ENCODE results near the gene GHDC. TPM values are rescaled to one million over a fixed set of nuclear protein-coding genes. Genes with fewer than 3 reads are reported as not detected.

GHDC gene
- total and polyA plus RNA-seq, 2 of the 13 experiments (the other 11 are each of a cell fraction or from before 2014, with no cell fraction given), result 15.4 to 22.5 TPM

GRCh38 chr17:42193969-42194899 lies at the start of gene GHDC (continued):
- TF ChIP-seq BORCS8-MEF2B (CRISPR knock-in tag; IDR thresholded peaks at IDR 0.05) (no peak; the same call in none of the 2 replicates), HDAC2 (CRISPR knock-in tag; IDR thresholded peaks at IDR 0.05) (peak; percentile 74), ZGPAT (CRISPR knock-in tag; IDR thresholded peaks at IDR 0.05) (peak; percentile 83), SRSF4 (IDR thresholded peaks at IDR 0.05; ENCODE audit: low read depth, low read length, poor library complexity, severe bottlenecking) (no peak), CREBL2 (CRISPR knock-in tag; IDR thresholded peaks at IDR 0.05; ENCODE audit: borderline replicate concordance) (peak; percentile 76; the same call in 1 of the 2 replicates), ZNF740 (CRISPR knock-in tag; IDR thresholded peaks at IDR 0.05) (peak; percentile 100), ZNF513 (CRISPR knock-in tag; conservative IDR thresholded peaks at IDR 0.05) (no peak), GATAD1 (CRISPR knock-in tag; IDR thresholded peaks at IDR 0.05) (peak; percentile 78), ZNF567 (CRISPR knock-in tag; IDR thresholded peaks at IDR 0.05; ENCODE audit: borderline replicate concordance) (no peak; the same call in 1 of the 2 replicates), RAD51 (IDR thresholded peaks at IDR 0.05; ENCODE audit: borderline replicate concordance) (0 out of 2 replicates have a peak, but pooled peaks have one; percentile 22), MATR3 (CRISPR knock-in tag; IDR thresholded peaks at IDR 0.05) (no peak), ZFP41 (CRISPR knock-in tag; IDR thresholded peaks at IDR 0.05; ENCODE audit: borderline replicate concordance) (peak; percentile 50; the same call in 1 of the 2 replicates), ZKSCAN8 (CRISPR knock-in tag; IDR thresholded peaks at IDR 0.05; ENCODE audit: borderline replicate concordance) (no peak), SMARCC2 (IDR thresholded peaks at IDR 0.05) (no peak), PRMT3 (CRISPR knock-in tag; IDR thresholded peaks at IDR 0.05; ENCODE audit: borderline replicate concordance, low read depth) (no peak), CBFB (CRISPR knock-in tag; IDR thresholded peaks at IDR 0.05) (no peak), ZNF451 (CRISPR knock-in tag; IDR thresholded peaks at IDR 0.05) (peak; percentile 62; the same call in 1 of the 2 replicates), ZNF615 (CRISPR knock-in tag; IDR thresholded peaks at IDR 0.05; ENCODE audit: borderline replicate concordance) (0 out of 2 replicates have a peak, but pooled peaks have one; percentile 52), NFIB (CRISPR knock-in tag; IDR thresholded peaks at IDR 0.05; ENCODE audit: borderline replicate concordance) (no peak), ZFP36L2 (CRISPR knock-in tag; IDR thresholded peaks at IDR 0.05) (no peak), ZBTB25 (CRISPR knock-in tag; IDR thresholded peaks at IDR 0.05) (no peak; the same call in 1 of the 2 replicates), PAWR (CRISPR knock-in tag; IDR thresholded peaks at IDR 0.05; ENCODE audit: borderline replicate concordance) (no peak), DDIT3 (CRISPR knock-in tag; IDR thresholded peaks at IDR 0.05) (no peak), FOXJ3 (CRISPR knock-in tag; IDR thresholded peaks at IDR 0.05; ENCODE audit: borderline replicate concordance) (no peak)
